GM23338 (cell line): Measurements from ENCODE around the gene MYOCD. TPM values are rescaled to one million over a fixed set of nuclear protein-coding genes. Genes with fewer than 3 reads are reported as not detected.

Experiments used
- ATAC-seq: fragments of 200-7000 bp; cut with Tn5 transposase; 3 replicates; pipeline ENCODE4 v1.9.1; 2020
- DNase-seq: peaks from one replicate; pipeline ENCODE4 v3.0.0-alpha.2; 2015; ENCODE audit warnings: low spot score
- H2AFZ ChIP-seq: fragments of 200-600 bp; sonication (generic); 2 replicates; pipeline ENCODE4 v1.8.0; 2016; ENCODE audit warnings: antibody characterized with exemption, mild to moderate bottlenecking, moderate library complexity
- H3F3A ChIP-seq: fragments of 200-600 bp; sonication (generic); replicated peaks from 2 replicates; pipeline ENCODE4 v1.8.0; 2017; ENCODE audit warnings: antibody characterized with exemption, mixed run types, low read depth
- H3K27ac ChIP-seq: fragments of 200-600 bp; sonication (generic); 2 replicates; pipeline ENCODE4 v1.6.1; 2016; ENCODE audit warnings: low read depth
- H3K27me3 ChIP-seq: fragments of 200-600 bp; sonication (generic); 2 replicates; pipeline ENCODE4 v1.8.0; 2016; ENCODE audit warnings: mild to moderate bottlenecking, mixed run types, moderate library complexity; ENCODE audit not compliant: insufficient read depth
- H3K36me3 ChIP-seq: fragments of 200-600 bp; sonication (generic); 2 replicates; pipeline ENCODE4 v1.8.0; 2016; ENCODE audit warnings: mild to moderate bottlenecking; ENCODE audit not compliant: insufficient read depth
- H3K4me1 ChIP-seq: fragments of 200-600 bp; sonication (generic); 2 replicates; pipeline ENCODE4 v1.8.0; 2016; ENCODE audit warnings: mild to moderate bottlenecking, moderate library complexity; ENCODE audit not compliant: insufficient read depth
- H3K4me2 ChIP-seq: fragments of 200-600 bp; sonication (generic); 2 replicates; pipeline ENCODE4 v1.7.1; 2017; ENCODE audit warnings: mixed run types
- H3K4me3 ChIP-seq: fragments of 200-600 bp; sonication (generic); 2 replicates; pipeline ENCODE4 v1.6.1; 2016; ENCODE audit warnings: mixed run types
- H3K79me2 ChIP-seq: fragments of 200-600 bp; sonication (generic); replicated peaks from 2 replicates; pipeline ENCODE4 v1.8.0; 2017; ENCODE audit warnings: mild to moderate bottlenecking; ENCODE audit not compliant: insufficient read depth
- H3K9me2 ChIP-seq: fragments of 200-600 bp; sonication (generic); 2 replicates; pipeline ENCODE4 v1.8.0; 2017; ENCODE audit not compliant: insufficient read depth
- H4K20me1 ChIP-seq: fragments of 200-600 bp; sonication (generic); replicated peaks from 2 replicates; pipeline ENCODE4 v1.8.0; 2017; ENCODE audit warnings: mild to moderate bottlenecking; ENCODE audit not compliant: insufficient read depth
- H3K27ac Mint-ChIP-seq: 2 replicates; pipeline ENCODE4 v1.8.0; 2020; ENCODE audit warnings: inconsistent platforms, mild to moderate bottlenecking, moderate library complexity, mixed read lengths
- H3K27me3 Mint-ChIP-seq: 3 replicates; pipeline ENCODE4 v1.8.0; 2022; ENCODE audit warnings: low read depth, mild to moderate bottlenecking, moderate library complexity, mixed read lengths, inconsistent platforms; ENCODE audit not compliant: insufficient read depth, poor library complexity
- H3K36me3 Mint-ChIP-seq: 3 replicates; pipeline ENCODE4 v1.8.0; 2021; ENCODE audit warnings: low read depth, mild to moderate bottlenecking, inconsistent platforms, moderate library complexity, mixed read lengths
- H3K4me1 Mint-ChIP-seq: 3 replicates; pipeline ENCODE4 v1.8.0; 2020; ENCODE audit warnings: mild to moderate bottlenecking, inconsistent platforms, mixed read lengths
- H3K4me3 Mint-ChIP-seq: 3 replicates; pipeline ENCODE4 v1.8.0; 2021; ENCODE audit warnings: moderate library complexity, mild to moderate bottlenecking, inconsistent platforms, mixed read lengths
- H3K9me3 Mint-ChIP-seq: 3 replicates; pipeline ENCODE4 v1.8.0; 2020; ENCODE audit warnings: moderate library complexity, mild to moderate bottlenecking, inconsistent platforms, mixed read lengths
- CREB1 ChIP-seq: fragments of 250-450 bp; sonication (Bioruptor Pico); IDR thresholded peaks from 2 replicates; pipeline ENCODE4 v1.5.0; 2020; ENCODE audit warnings: low read depth, mild to moderate bottlenecking, moderate library complexity
- EZH2 ChIP-seq: fragments of 200-600 bp; sonication (generic); IDR thresholded peaks from one replicate; pipeline ENCODE4 v1.8.0; 2017; ENCODE audit warnings: antibody characterized with exemption, mild to moderate bottlenecking, low read depth; ENCODE audit not compliant: unreplicated experiment
- EZH2phosphoT487 ChIP-seq: fragments of 200-600 bp; sonication (generic); IDR thresholded peaks from one replicate; pipeline ENCODE4 v1.8.1; 2018; ENCODE audit warnings: antibody characterized with exemption; ENCODE audit not compliant: unreplicated experiment
- JUNB ChIP-seq: IDR thresholded peaks from one replicate; pipeline ENCODE4 v1.6.1; 2016; ENCODE audit warnings: antibody characterized with exemption; ENCODE audit not compliant: unreplicated experiment
- NANOG ChIP-seq: IDR thresholded peaks from 2 replicates; pipeline ENCODE4 v1.6.1; 2016; ENCODE audit warnings: antibody characterized with exemption, borderline replicate concordance
- POLR2AphosphoS5 ChIP-seq: IDR thresholded peaks from 2 replicates; pipeline ENCODE4 v1.6.1; 2016; ENCODE audit warnings: antibody characterized with exemption, low read depth
- STAT1 ChIP-seq: IDR thresholded peaks from one replicate; pipeline ENCODE4 v1.6.1; 2016; ENCODE audit warnings: antibody characterized with exemption; ENCODE audit not compliant: unreplicated experiment
- ZNF114 ChIP-seq: fragments of 250-450 bp; sonication (Bioruptor Pico); IDR thresholded peaks from 2 replicates; pipeline ENCODE4 v1.5.0; 2020; ENCODE audit warnings: mild to moderate bottlenecking, moderate library complexity
- ZNF331 ChIP-seq: fragments of 250-450 bp; sonication (Bioruptor Pico); IDR thresholded peaks from 2 replicates; pipeline ENCODE4 v1.5.0; 2020; ENCODE audit warnings: low read depth, mild to moderate bottlenecking, moderate library complexity
- polyA plus RNA-seq: library from polyadenylated mRNA; unstranded; fragments of >200 nt; fragmentation: Nextera tagmentation; extraction: Ambion mirVana; gene quantifications from 2 replicates; pipeline ENCODE4 v1.2.1, GENCODE V29; 2016
- total RNA-seq: library from RNA; depleted of rRNA; stranded (reverse); fragments of >200 nt; shearing (Covaris generic); gene quantifications from 2 replicates; pipeline ENCODE4 v1.2.3, GENCODE V29; 2014
- TF ChIP-seq, protein P1 (sequence below): IDR thresholded peaks from one replicate; pipeline ENCODE4 v1.6.1; 2018; ENCODE audit warnings: antibody characterized with exemption; ENCODE audit not compliant: unreplicated experiment
- TF ChIP-seq, protein P2 (sequence below): IDR thresholded peaks from 2 replicates; pipeline ENCODE4 v1.6.1; 2016; ENCODE audit warnings: antibody characterized with exemption
- TF ChIP-seq, protein P3 (sequence below): fragments of 250-450 bp; sonication (Bioruptor Pico); IDR thresholded peaks from 2 replicates; pipeline ENCODE4 v1.5.0; 2020; ENCODE audit warnings: mild to moderate bottlenecking, moderate library complexity
- TF ChIP-seq, protein P4 (sequence below), 2 experiments: fragments of 200-600 bp in 1 of 2; sonication (generic) in 1 of 2; conservative IDR thresholded peaks; 2 replicates each; pipeline versions ENCODE4 v1.5.1 to v1.6.1; 2016 to 2017; ENCODE audit warnings: antibody characterized with exemption in 2 of 2, low read depth in 2 of 2, mild to moderate bottlenecking in 2 of 2, moderate library complexity in 1 of 2

The MYOCD gene
- total and polyA plus RNA-seq, 2 experiments from 2014 or later: 0.80 to 2.4 TPM

DNA sequence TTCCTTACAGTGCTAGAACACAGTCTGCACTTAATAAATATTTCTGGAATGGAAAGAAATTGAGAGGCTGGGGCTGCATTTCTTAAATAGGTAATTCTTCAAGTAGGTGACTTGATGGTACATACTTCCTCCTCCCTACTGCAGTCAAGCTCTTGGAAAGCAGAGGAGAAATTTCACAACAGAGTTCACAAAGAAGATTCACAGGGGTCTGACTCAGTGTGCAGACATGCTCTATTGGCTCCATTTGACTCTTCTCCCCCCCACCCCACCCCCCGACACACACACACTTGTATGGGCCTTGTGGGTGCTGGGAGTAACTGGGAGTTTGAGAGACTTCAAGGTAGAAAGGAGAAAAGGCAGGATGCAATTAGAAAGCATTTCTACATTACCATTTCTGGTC lies 6.2 kb upstream of the MYOCD start:
- H3K79me2 ChIP-seq: no peaks in the 10 kb centered on the region
- H3K4me3 ChIP-seq: no peak overlapping the region
- H3K4me1 ChIP-seq: peaks cover 4% of the 10 kb centered on the region; the same call in 1 of the 2 replicates
- ATAC-seq: no peak
- Mint-ChIP-seq H3K27me3 (peaks cover 7% of the 10 kb centered on the region), H3K9me3 (no peaks in the 10 kb centered on the region), H3K4me3 (no peak overlapping the region), H3K36me3 (no peaks in the 10 kb centered on the region), H3K4me1 (peaks cover 6% of the 10 kb centered on the region), H3K27ac (no peak overlapping the region)
- DNase-seq: no peak
- peaks cover 17% of the 10 kb centered on the region for H3K27me3 ChIP-seq
- TF ChIP-seq JUNB (no peak), ZNF331 (CRISPR knock-in tag) (no peak), POLR2AphosphoS5 (no peak), EZH2 (no peak), STAT1 (no peak), EZH2phosphoT487 (no peak), CREB1 (CRISPR knock-in tag) (no peak), NANOG (no peak), ZNF114 (CRISPR knock-in tag) (no peak)
- TF ChIP-seq, protein P1, sequence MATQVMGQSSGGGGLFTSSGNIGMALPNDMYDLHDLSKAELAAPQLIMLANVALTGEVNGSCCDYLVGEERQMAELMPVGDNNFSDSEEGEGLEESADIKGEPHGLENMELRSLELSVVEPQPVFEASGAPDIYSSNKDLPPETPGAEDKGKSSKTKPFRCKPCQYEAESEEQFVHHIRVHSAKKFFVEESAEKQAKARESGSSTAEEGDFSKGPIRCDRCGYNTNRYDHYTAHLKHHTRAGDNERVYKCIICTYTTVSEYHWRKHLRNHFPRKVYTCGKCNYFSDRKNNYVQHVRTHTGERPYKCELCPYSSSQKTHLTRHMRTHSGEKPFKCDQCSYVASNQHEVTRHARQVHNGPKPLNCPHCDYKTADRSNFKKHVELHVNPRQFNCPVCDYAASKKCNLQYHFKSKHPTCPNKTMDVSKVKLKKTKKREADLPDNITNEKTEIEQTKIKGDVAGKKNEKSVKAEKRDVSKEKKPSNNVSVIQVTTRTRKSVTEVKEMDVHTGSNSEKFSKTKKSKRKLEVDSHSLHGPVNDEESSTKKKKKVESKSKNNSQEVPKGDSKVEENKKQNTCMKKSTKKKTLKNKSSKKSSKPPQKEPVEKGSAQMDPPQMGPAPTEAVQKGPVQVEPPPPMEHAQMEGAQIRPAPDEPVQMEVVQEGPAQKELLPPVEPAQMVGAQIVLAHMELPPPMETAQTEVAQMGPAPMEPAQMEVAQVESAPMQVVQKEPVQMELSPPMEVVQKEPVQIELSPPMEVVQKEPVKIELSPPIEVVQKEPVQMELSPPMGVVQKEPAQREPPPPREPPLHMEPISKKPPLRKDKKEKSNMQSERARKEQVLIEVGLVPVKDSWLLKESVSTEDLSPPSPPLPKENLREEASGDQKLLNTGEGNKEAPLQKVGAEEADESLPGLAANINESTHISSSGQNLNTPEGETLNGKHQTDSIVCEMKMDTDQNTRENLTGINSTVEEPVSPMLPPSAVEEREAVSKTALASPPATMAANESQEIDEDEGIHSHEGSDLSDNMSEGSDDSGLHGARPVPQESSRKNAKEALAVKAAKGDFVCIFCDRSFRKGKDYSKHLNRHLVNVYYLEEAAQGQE: no peak
- TF ChIP-seq, protein P2, sequence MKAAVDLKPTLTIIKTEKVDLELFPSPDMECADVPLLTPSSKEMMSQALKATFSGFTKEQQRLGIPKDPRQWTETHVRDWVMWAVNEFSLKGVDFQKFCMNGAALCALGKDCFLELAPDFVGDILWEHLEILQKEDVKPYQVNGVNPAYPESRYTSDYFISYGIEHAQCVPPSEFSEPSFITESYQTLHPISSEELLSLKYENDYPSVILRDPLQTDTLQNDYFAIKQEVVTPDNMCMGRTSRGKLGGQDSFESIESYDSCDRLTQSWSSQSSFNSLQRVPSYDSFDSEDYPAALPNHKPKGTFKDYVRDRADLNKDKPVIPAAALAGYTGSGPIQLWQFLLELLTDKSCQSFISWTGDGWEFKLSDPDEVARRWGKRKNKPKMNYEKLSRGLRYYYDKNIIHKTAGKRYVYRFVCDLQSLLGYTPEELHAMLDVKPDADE: no peak
- TF ChIP-seq, protein P3, sequence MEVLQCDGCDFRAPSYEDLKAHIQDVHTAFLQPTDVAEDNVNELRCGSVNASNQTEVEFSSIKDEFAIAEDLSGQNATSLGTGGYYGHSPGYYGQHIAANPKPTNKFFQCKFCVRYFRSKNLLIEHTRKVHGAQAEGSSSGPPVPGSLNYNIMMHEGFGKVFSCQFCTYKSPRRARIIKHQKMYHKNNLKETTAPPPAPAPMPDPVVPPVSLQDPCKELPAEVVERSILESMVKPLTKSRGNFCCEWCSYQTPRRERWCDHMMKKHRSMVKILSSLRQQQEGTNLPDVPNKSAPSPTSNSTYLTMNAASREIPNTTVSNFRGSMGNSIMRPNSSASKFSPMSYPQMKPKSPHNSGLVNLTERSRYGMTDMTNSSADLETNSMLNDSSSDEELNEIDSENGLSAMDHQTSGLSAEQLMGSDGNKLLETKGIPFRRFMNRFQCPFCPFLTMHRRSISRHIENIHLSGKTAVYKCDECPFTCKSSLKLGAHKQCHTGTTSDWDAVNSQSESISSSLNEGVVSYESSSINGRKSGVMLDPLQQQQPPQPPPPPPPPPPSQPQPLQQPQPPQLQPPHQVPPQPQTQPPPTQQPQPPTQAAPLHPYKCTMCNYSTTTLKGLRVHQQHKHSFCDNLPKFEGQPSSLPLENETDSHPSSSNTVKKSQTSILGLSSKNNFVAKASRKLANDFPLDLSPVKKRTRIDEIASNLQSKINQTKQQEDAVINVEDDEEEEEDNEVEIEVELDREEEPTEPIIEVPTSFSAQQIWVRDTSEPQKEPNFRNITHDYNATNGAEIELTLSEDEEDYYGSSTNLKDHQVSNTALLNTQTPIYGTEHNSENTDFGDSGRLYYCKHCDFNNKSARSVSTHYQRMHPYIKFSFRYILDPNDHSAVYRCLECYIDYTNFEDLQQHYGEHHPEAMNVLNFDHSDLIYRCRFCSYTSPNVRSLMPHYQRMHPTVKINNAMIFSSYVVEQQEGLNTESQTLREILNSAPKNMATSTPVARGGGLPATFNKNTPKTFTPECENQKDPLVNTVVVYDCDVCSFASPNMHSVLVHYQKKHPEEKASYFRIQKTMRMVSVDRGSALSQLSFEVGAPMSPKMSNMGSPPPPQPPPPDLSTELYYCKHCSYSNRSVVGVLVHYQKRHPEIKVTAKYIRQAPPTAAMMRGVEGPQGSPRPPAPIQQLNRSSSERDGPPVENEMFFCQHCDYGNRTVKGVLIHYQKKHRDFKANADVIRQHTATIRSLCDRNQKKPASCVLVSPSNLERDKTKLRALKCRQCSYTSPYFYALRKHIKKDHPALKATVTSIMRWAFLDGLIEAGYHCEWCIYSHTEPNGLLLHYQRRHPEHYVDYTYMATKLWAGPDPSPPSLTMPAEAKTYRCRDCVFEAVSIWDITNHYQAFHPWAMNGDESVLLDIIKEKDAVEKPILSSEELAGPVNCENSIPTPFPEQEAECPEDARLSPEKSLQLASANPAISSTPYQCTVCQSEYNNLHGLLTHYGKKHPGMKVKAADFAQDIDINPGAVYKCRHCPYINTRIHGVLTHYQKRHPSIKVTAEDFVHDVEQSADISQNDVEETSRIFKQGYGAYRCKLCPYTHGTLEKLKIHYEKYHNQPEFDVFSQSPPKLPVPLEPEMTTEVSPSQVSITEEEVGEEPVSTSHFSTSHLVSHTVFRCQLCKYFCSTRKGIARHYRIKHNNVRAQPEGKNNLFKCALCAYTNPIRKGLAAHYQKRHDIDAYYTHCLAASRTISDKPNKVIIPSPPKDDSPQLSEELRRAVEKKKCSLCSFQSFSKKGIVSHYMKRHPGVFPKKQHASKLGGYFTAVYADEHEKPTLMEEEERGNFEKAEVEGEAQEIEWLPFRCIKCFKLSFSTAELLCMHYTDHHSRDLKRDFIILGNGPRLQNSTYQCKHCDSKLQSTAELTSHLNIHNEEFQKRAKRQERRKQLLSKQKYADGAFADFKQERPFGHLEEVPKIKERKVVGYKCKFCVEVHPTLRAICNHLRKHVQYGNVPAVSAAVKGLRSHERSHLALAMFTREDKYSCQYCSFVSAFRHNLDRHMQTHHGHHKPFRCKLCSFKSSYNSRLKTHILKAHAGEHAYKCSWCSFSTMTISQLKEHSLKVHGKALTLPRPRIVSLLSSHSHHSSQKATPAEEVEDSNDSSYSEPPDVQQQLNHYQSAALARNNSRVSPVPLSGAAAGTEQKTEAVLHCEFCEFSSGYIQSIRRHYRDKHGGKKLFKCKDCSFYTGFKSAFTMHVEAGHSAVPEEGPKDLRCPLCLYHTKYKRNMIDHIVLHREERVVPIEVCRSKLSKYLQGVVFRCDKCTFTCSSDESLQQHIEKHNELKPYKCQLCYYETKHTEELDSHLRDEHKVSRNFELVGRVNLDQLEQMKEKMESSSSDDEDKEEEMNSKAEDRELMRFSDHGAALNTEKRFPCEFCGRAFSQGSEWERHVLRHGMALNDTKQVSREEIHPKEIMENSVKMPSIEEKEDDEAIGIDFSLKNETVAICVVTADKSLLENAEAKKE (CRISPR knock-in tag): no peak
- TF ChIP-seq, protein P4, sequence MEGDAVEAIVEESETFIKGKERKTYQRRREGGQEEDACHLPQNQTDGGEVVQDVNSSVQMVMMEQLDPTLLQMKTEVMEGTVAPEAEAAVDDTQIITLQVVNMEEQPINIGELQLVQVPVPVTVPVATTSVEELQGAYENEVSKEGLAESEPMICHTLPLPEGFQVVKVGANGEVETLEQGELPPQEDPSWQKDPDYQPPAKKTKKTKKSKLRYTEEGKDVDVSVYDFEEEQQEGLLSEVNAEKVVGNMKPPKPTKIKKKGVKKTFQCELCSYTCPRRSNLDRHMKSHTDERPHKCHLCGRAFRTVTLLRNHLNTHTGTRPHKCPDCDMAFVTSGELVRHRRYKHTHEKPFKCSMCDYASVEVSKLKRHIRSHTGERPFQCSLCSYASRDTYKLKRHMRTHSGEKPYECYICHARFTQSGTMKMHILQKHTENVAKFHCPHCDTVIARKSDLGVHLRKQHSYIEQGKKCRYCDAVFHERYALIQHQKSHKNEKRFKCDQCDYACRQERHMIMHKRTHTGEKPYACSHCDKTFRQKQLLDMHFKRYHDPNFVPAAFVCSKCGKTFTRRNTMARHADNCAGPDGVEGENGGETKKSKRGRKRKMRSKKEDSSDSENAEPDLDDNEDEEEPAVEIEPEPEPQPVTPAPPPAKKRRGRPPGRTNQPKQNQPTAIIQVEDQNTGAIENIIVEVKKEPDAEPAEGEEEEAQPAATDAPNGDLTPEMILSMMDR (conservative IDR thresholded peaks at IDR 0.05; ENCODE audit: low read depth in 2 of 2): no peak
- H4K20me1 ChIP-seq: no peaks in the 10 kb centered on the region
- peaks cover 7% of the 10 kb centered on the region; the same call in 1 of the 2 replicates for H3K9me2 ChIP-seq
- H3F3A ChIP-seq: no peaks in the 10 kb centered on the region
- no peak overlapping the region for H3K27ac ChIP-seq
- H3K4me2 ChIP-seq: no peak overlapping the region
- no peaks in the 10 kb centered on the region for H3K36me3 ChIP-seq
- H2AFZ ChIP-seq: no peak overlapping the region
